ENCODE results near the gene LRRTM4. TPM values are rescaled to one million over a fixed set of nuclear protein-coding genes. Genes with fewer than 3 reads are reported as not detected.

The LRRTM4 gene
- total and polyA plus RNA-seq, 2 experiments from 2014 or later = 4.5 to 15.4 TPM

- no peak for TF ChIP-seq ZNF114 (CRISPR knock-in tag; IDR thresholded peaks at IDR 0.05)
Observed at GRCh38 chr2:76749858-76750257, 772.3 kb downstream of the LRRTM4 start (continued).

GRCh38 chr2:76748581-76749296 lies 773.4 kb downstream of the LRRTM4 start:
- TF ChIP-seq STAT1 (IDR thresholded peaks at IDR 0.05; ENCODE audit: unreplicated experiment) = no peak
- TF ChIP-seq ZNF114 (CRISPR knock-in tag; IDR thresholded peaks at IDR 0.05) = no peak
- TF ChIP-seq JUNB (IDR thresholded peaks at IDR 0.05; ENCODE audit: unreplicated experiment) = no peak
- no peak for TF ChIP-seq REST (IDR thresholded peaks at IDR 0.05; ENCODE audit: unreplicated experiment)
- no peak for TF ChIP-seq EZH2 (IDR thresholded peaks at IDR 0.05; ENCODE audit: low read depth, unreplicated experiment)
- no peak for TF ChIP-seq ETS1 (IDR thresholded peaks at IDR 0.05)
- TF ChIP-seq CREB1 (CRISPR knock-in tag; IDR thresholded peaks at IDR 0.05; ENCODE audit: low read depth) = no peak
- no peak for TF ChIP-seq ZNF331 (CRISPR knock-in tag; IDR thresholded peaks at IDR 0.05; ENCODE audit: low read depth)
- no peak for TF ChIP-seq ZNF462 (CRISPR knock-in tag; IDR thresholded peaks at IDR 0.05)
- TF ChIP-seq CTCF (conservative IDR thresholded peaks at IDR 0.05; ENCODE audit: low read depth in 2 of 2) = no peak
- no peak for TF ChIP-seq EZH2phosphoT487 (IDR thresholded peaks at IDR 0.05; ENCODE audit: unreplicated experiment)
- no peak for DNase-seq (ENCODE audit: low spot score)
- Mint-ChIP-seq H3K4me3 (no peak overlapping the region), H3K27ac (no peak overlapping the region), H3K36me3 (ENCODE audit: low read depth) (no peaks in the 10 kb centered on the region), H3K4me1 (no peaks in the 10 kb centered on the region; the same call in 2 of the 3 replicates), H3K9me3 (no peaks in the 10 kb centered on the region), H3K27me3 (ENCODE audit: insufficient read depth, low read depth, poor library complexity) (no peaks in the 10 kb centered on the region)
- no peak for ATAC-seq
- Histone ChIP-seq H2AFZ (no peak overlapping the region), H3F3A (replicated peaks; ENCODE audit: low read depth) (no peaks in the 10 kb centered on the region), H3K9me2 (ENCODE audit: insufficient read depth) (no peaks in the 10 kb centered on the region), H3K4me3 (no peak overlapping the region), H4K20me1 (replicated peaks; ENCODE audit: insufficient read depth) (no peaks in the 10 kb centered on the region), H3K4me2 (no peak overlapping the region), H3K79me2 (replicated peaks; ENCODE audit: insufficient read depth) (no peaks in the 10 kb centered on the region), H3K4me1 (ENCODE audit: insufficient read depth) (no peaks in the 10 kb centered on the region), H3K27me3 (ENCODE audit: insufficient read depth) (no peaks in the 10 kb centered on the region), H3K36me3 (ENCODE audit: insufficient read depth) (no peaks in the 10 kb centered on the region), H3K27ac (ENCODE audit: low read depth) (no peak overlapping the region)
